Endothelial cell of umbilical vein (primary cell): ENCODE measurements around the gene ATP1A4. TPM values are rescaled to one million over a fixed set of nuclear protein-coding genes. Genes with fewer than 3 reads are reported as not detected.
A peak's percentile ranks its signal among the peaks of the same experiment; 100 is the strongest.

Source experiments
- BruUV-seq: library from RNA; stranded (reverse); fragments of 400-500 nt; replicated peaks from 2 replicates; lab custom pipeline; 2021; lab: Mats Ljungman, UMichigan
- CTCF ChIA-PET: fragments of 300-600, 350-600 bp; sonication (Branson Sonifier 250); formaldehyde crosslinking; loops from one replicate; lab custom pipeline; 2021; ENCODE audit warnings: antibody characterized with exemption, inconsistent platforms; lab: Charles Lee
- POLR2A ChIA-PET: fragments of 300-600, 350-600 bp; sonication (Branson Sonifier 250); formaldehyde crosslinking; loops from one replicate; lab custom pipeline; 2021; ENCODE audit warnings: antibody characterized with exemption, inconsistent platforms; lab: Charles Lee
- DNase-seq: peaks from one replicate; pipeline ENCODE4 v3.0.0-alpha.2; 2011; ENCODE audit warnings: low read depth, low spot score
- FAIRE-seq: peaks from 2 replicates; lab custom pipeline; 2011; peaks lifted over from hg19 to GRCh38; lab: Jason Lieb, UNC
- H2AFZ ChIP-seq: 2 replicates; pipeline ENCODE4 v1.6.0; 2012; ENCODE audit warnings: low read depth, low read length, control low read depth, inconsistent platforms
- H3K27ac ChIP-seq: 2 replicates; pipeline ENCODE4 v1.5.1; 2011; ENCODE audit warnings: low read depth, mild to moderate bottlenecking, control low read depth, low read length, moderate library complexity; ENCODE audit not compliant: insufficient read depth
- H3K27me3 ChIP-seq, 2 experiments: 2 replicates each; pipeline versions ENCODE4 v1.6.0 to v1.6.1; 2011; ENCODE audit warnings: low read length in 2 of 2, mixed read lengths in 1 of 2; ENCODE audit not compliant: control insufficient read depth in 2 of 2, insufficient read depth in 2 of 2
- H3K36me3 ChIP-seq, 2 experiments: 2 replicates in 1 of 2; 3 replicates in 1 of 2; pipeline ENCODE4 v1.5.1; 2011; ENCODE audit warnings: low read length in 2 of 2, mild to moderate bottlenecking in 1 of 2, moderate library complexity in 1 of 2; ENCODE audit not compliant: control insufficient read depth in 2 of 2, insufficient read depth in 2 of 2; ENCODE audit errors: extremely low read depth in 1 of 2
- H3K4me1 ChIP-seq: 3 replicates; pipeline ENCODE4 v1.5.1; 2011; ENCODE audit warnings: mild to moderate bottlenecking, low read length; ENCODE audit not compliant: control insufficient read depth, insufficient read depth; ENCODE audit errors: extremely low read depth
- H3K4me2 ChIP-seq: 2 replicates; pipeline ENCODE4 v1.6.1; 2011; ENCODE audit warnings: low read length, control low read depth, mixed read lengths; ENCODE audit not compliant: insufficient read depth
- H3K4me3 ChIP-seq, 3 experiments: fragments of 200-600 bp in 1 of 3; sonication (generic), shearing (Covaris generic) in 1 of 3; replicated peaks in 1 of 3; 2 replicates each; pipeline ENCODE4 v1.5.1; 2011 to 2016; ENCODE audit warnings: control low read depth in 3 of 3, low read length in 3 of 3, mild to moderate bottlenecking in 2 of 3, inconsistent platforms in 1 of 3, low read depth in 1 of 3, moderate library complexity in 1 of 3; ENCODE audit not compliant: insufficient read depth in 1 of 3
- H3K79me2 ChIP-seq: 2 replicates; pipeline ENCODE4 v1.6.0; 2012; ENCODE audit warnings: low read length, inconsistent platforms; ENCODE audit not compliant: control insufficient read depth, insufficient read depth
- H3K9ac ChIP-seq: replicated peaks from 2 replicates; pipeline ENCODE3; 2011; ENCODE audit warnings: low read length, control low read depth; ENCODE audit not compliant: insufficient read depth; ENCODE audit errors: extremely low read depth
- H3K9me1 ChIP-seq: replicated peaks from 3 replicates; pipeline ENCODE4 v1.6.0; 2011; ENCODE audit warnings: mild to moderate bottlenecking, low read length; ENCODE audit not compliant: control insufficient read depth, insufficient read depth; ENCODE audit errors: extremely low read depth
- H3K9me3 ChIP-seq: replicated peaks from 2 replicates; pipeline ENCODE4 v1.5.1; 2012; ENCODE audit warnings: low read length, inconsistent platforms; ENCODE audit not compliant: control insufficient read depth, insufficient read depth
- H4K20me1 ChIP-seq: replicated peaks from 2 replicates; pipeline ENCODE3; 2011; ENCODE audit warnings: mild to moderate bottlenecking, low read length; ENCODE audit not compliant: control insufficient read depth, insufficient read depth; ENCODE audit errors: extremely low read depth
- CTCF ChIP-seq, 2 donors: IDR thresholded peaks; 1 replicate in 1 of 2; 2 replicates in 1 of 2; pipeline ENCODE4 v1.5.1; 2011; ENCODE audit warnings: low read length in 2 of 2, mild to moderate bottlenecking in 2 of 2, moderate library complexity in 2 of 2, control low read depth in 1 of 2, inconsistent platforms in 1 of 2, low read depth in 1 of 2; ENCODE audit not compliant: insufficient read depth in 1 of 2; ENCODE audit errors: extremely low read depth in 1 of 2
- JUN ChIP-seq: IDR thresholded peaks from 2 replicates; pipeline ENCODE4 v1.6.1; 2011; ENCODE audit warnings: borderline replicate concordance, low read depth; ENCODE audit not compliant: insufficient read length, insufficient read depth
- MYC ChIP-seq: IDR thresholded peaks from one replicate; pipeline ENCODE4 v1.6.1; 2011; ENCODE audit warnings: mild to moderate bottlenecking, low read depth, low read length
- POLR2AphosphoS5 ChIP-seq: IDR thresholded peaks from 2 replicates; pipeline ENCODE4 v1.6.1; 2012; ENCODE audit warnings: low read depth, mild to moderate bottlenecking, control low read depth, low read length, moderate library complexity; ENCODE audit not compliant: insufficient read depth
- dilution Hi-C: fragments of 300-500 bp; cut with MboI; formaldehyde crosslinking; loops from one replicate; pipeline ENCODE4 v1.15.0; 2019; ENCODE audit warnings: low sequenced_read_pairs; ENCODE audit not compliant: extremely low pct_ligation_motif_present
- intact Hi-C: fragments of 100-400 bp; cut with micrococcal nuclease; formaldehyde crosslinking; loops from one replicate; pipeline ENCODE4 v1.10.0; 2022
- polyA plus RNA-seq, 4 experiments: library from polyadenylated mRNA; depleted of rRNA in 3 of 4; stranded (reverse) in 3 of 4; unstranded in 1 of 4; fragments of >200 nt; gene quantifications; 2 replicates each; pipeline versions ENCODE4 v1.2.1 to v1.2.3, GENCODE V29; 2011 to 2012; ENCODE audit warnings: missing spikeins in 1 of 4
- total RNA-seq: library from RNA; stranded (reverse); gene quantifications from 2 replicates; pipeline ENCODE4 v1.2.3, GENCODE V29; 2021

Gene ATP1A4
- total and polyA plus RNA-seq, 2 donors (not counting 3 experiments of a cell fraction or from before 2014, with no cell fraction given) = not detected

GRCh38 chr1:160205242-160206035 is 54.0 kb downstream of the ATP1A4 start, which contains the start of gene PEA15:
Gene PEA15, plus strand, starts transcription at chr1:160205384. Its CDS starts 6,161 bp downstream, at chr1:160211545.
- peak within 1 kb of the TSS; percentile 55 to 81 (median 72) for H3K4me3 ChIP-seq
- ChIA-PET POLR2A (no interaction called here), CTCF (interaction anchor here (1.1 to 13.4 kb wide), 6 partner anchors 8 to 87 kb away, joined by 3 to 183 read pairs (median 16); no protein-coding TSS in a partner anchor)
- H4K20me1 ChIP-seq = no peaks in the 10 kb centered on the region
- peak within 1 kb of the TSS; percentile 55 for H2AFZ ChIP-seq
- peak; percentile 54 for DNase-seq
- H3K27me3 ChIP-seq = no peaks in the 10 kb centered on the region
- H3K9ac ChIP-seq = peak within 1 kb of the TSS; percentile 91
- intact Hi-C loops = loop anchor here (1.0 to 5.0 kb wide), 4 partner anchors 12 to 137 kb away; partner anchors contain the start of genes COPA, NCSTN and PEX19
- no peak for FAIRE-seq
- peaks cover 50% of the 10 kb centered on the region for H3K79me2 ChIP-seq
- H3K36me3 ChIP-seq = peaks cover 3% of the 10 kb centered on the region in 2 experiments
- dilution Hi-C loops = no loop called here
- H3K9me3 ChIP-seq = no peaks in the 10 kb centered on the region
- BruUV-seq = no TSS peak
- H3K27ac ChIP-seq = peak within 1 kb of the TSS; percentile 73
- peaks cover 45% of the 10 kb centered on the region for H3K4me1 ChIP-seq
- H3K4me2 ChIP-seq = peak within 1 kb of the TSS; percentile 77
- H3K9me1 ChIP-seq = no peaks in the 10 kb centered on the region
- TF ChIP-seq CTCF (IDR thresholded peaks at IDR 0.05; ENCODE audit: extremely low read depth in 1 of 2, insufficient read depth in 1 of 2, low read depth in 1 of 2, low read length in 2 of 2) = no peak
- TF ChIP-seq POLR2AphosphoS5 = peak; percentile 80

GRCh38 chr1:160206036-160206389 is 54.6 kb downstream of the ATP1A4 start:
- dilution Hi-C loops (no loop called here), intact Hi-C loops (loop anchor here (1.0 to 5.0 kb wide), 4 partner anchors 13 to 136 kb away; partner anchors contain the start of genes COPA, NCSTN and PEX19)
- DNase-seq = peak; percentile 58
- Histone ChIP-seq H3K4me1 (peaks cover 46% of the 10 kb centered on the region), H3K79me2 (peaks cover 55% of the 10 kb centered on the region), H3K36me3 (peaks cover 4 to 6% of the 10 kb centered on the region in 2 experiments), H3K27me3 (no peaks in the 10 kb centered on the region), H3K9me1 (no peaks in the 10 kb centered on the region), H3K9me3 (no peaks in the 10 kb centered on the region), H2AFZ (no peak overlapping the region), H4K20me1 (no peaks in the 10 kb centered on the region), H3K4me3 (peak overlapping the region; percentile 55 to 81 (median 72)), H3K9ac (peak overlapping the region; percentile 91), H3K27ac (peak overlapping the region; percentile 73), H3K4me2 (peak overlapping the region; percentile 77)
- ChIA-PET POLR2A (no interaction called here), CTCF (interaction anchor here (1.8 to 13.4 kb wide), 4 partner anchors 13 to 86 kb away, joined by 7 to 183 read pairs (median 40); no protein-coding TSS in a partner anchor)
- TSS peak; percentile 73 for BruUV-seq
- FAIRE-seq = no peak
- peak; percentile 30 for TF ChIP-seq MYC
- TF ChIP-seq JUN = no peak
